SK-N-SH treated with all-trans-retinoic acid at 6 μM for 48 hours (cell line): Measurements from ENCODE around the gene RSPO4.

Experiments
- ESRRG ChIP-seq: fragments of 250-450 bp; sonication (Bioruptor Pico); IDR thresholded peaks from 2 replicates; pipeline ENCODE4 v1.6.1; 2021; ENCODE audit warnings: mild to moderate bottlenecking
- PPARA ChIP-seq: fragments of 250-450 bp; sonication (Bioruptor Pico); IDR thresholded peaks from 2 replicates; pipeline ENCODE4 v1.5.0; 2020; ENCODE audit warnings: mild to moderate bottlenecking, borderline replicate concordance
- RARB ChIP-seq: fragments of 250-450 bp; sonication (Bioruptor Pico); IDR thresholded peaks from 2 replicates; pipeline ENCODE4 v1.8.0; 2021; ENCODE audit warnings: mild to moderate bottlenecking, moderate library complexity
- TOX ChIP-seq: fragments of 250-450 bp; sonication (Bioruptor Pico); IDR thresholded peaks from 2 replicates; pipeline ENCODE4 v1.8.0; 2021; ENCODE audit warnings: mild to moderate bottlenecking, moderate library complexity, borderline replicate concordance
- ZFP30 ChIP-seq: fragments of 450-650 bp; formaldehyde crosslinking; IDR thresholded peaks from 2 replicates; pipeline ENCODE4 v1.5.0; 2022; ENCODE audit warnings: mild to moderate bottlenecking, moderate library complexity
- ZNF565 ChIP-seq: fragments of 450-650 bp; formaldehyde crosslinking; conservative IDR thresholded peaks from 2 replicates; pipeline ENCODE4 v1.5.0; 2020; ENCODE audit warnings: low read depth, mild to moderate bottlenecking, moderate library complexity

- no peak for TF ChIP-seq ZNF565 (CRISPR knock-in tag)
- no peak for TF ChIP-seq ZFP30
- no peak for TF ChIP-seq PPARA (CRISPR knock-in tag)
- no peak for TF ChIP-seq RARB (CRISPR knock-in tag)
- TF ChIP-seq ESRRG (CRISPR knock-in tag), result no peak
- no peak for TF ChIP-seq TOX (CRISPR knock-in tag)
Observed at GRCh38 chr20:955656-956055, 46.5 kb downstream of the RSPO4 start.
